Mesodermal cell (in vitro differentiated cells): ENCODE data around the gene TXNIP.

ENCODE experiments used
- H3K27ac ChIP-seq: 2 replicates; pipeline ENCODE4 v1.7.0; 2013; ENCODE audit warnings: mild to moderate bottlenecking, low read depth, low read length, moderate library complexity; ENCODE audit not compliant: severe bottlenecking
- H3K36me3 ChIP-seq: 2 replicates; pipeline ENCODE4 v1.7.1; 2013; ENCODE audit warnings: mild to moderate bottlenecking, low read length, moderate library complexity; ENCODE audit not compliant: control insufficient read depth, insufficient read depth
- H3K4me1 ChIP-seq: one replicate; pipeline ENCODE4 v1.7.1; 2013; ENCODE audit warnings: mild to moderate bottlenecking, low read length; ENCODE audit not compliant: insufficient read depth, control insufficient read depth, poor library complexity, severe bottlenecking
- H3K4me3 ChIP-seq: 2 replicates; pipeline ENCODE4 v1.7.0; 2013; ENCODE audit warnings: low read length, control low read depth, mild to moderate bottlenecking; ENCODE audit not compliant: insufficient read depth, poor library complexity, severe bottlenecking; ENCODE audit errors: extremely low read depth
- H3K9me3 ChIP-seq: 2 replicates; pipeline ENCODE4 v1.7.1; 2013; ENCODE audit warnings: mild to moderate bottlenecking, low read length, moderate library complexity; ENCODE audit not compliant: control insufficient read depth
- WGBS, 2 experiments: methylation state at CpG; one replicate each; pipeline ENCODE4 v1.1.5; 2013; ENCODE audit warnings: missing lambda C conversion rate in 2 of 2; ENCODE audit not compliant: insufficient coverage in 2 of 2; 5-methylcytosine and 5-hydroxymethylcytosine counted together

TXNIP gene

GRCh38 chr1:145952903-145953302, 43.5 kb downstream of the TXNIP start:
- H3K4me1 ChIP-seq, result peaks cover 11% of the 10 kb centered on the region
- H3K4me3 ChIP-seq, result no peak overlapping the region
- no peaks in the 10 kb centered on the region for H3K9me3 ChIP-seq
- 100% methylated on average over 2 of the region's 3 CpGs for WGBS, 2 experiments
- peaks cover 50% of the 10 kb centered on the region for H3K36me3 ChIP-seq
- H3K27ac ChIP-seq, result no peak overlapping the region

DNA sequence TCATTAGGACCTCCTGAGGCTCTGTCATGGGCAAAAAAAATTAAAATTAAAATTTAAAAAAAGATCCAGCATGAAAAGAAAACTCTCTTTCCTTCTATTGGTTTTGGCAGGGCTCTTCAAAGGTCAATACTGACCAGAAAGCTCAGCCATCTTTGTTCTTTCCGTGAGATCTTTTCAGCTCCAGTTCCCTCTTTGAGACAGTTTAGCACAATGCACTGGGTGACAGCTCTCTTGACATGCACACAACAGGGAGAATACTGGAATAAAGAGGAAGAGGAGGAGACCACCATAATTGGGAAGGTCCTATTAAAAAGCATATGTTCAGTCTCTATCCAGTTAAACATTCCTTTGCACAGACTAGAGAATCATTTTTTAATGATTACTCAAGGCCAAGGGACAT, 44.9 kb downstream of the TXNIP start:
- H3K4me3 ChIP-seq, result no peak overlapping the region
- WGBS, 2 experiments, result 44 to 100% methylated on average over 1 of the region's 1 CpG

DNA sequence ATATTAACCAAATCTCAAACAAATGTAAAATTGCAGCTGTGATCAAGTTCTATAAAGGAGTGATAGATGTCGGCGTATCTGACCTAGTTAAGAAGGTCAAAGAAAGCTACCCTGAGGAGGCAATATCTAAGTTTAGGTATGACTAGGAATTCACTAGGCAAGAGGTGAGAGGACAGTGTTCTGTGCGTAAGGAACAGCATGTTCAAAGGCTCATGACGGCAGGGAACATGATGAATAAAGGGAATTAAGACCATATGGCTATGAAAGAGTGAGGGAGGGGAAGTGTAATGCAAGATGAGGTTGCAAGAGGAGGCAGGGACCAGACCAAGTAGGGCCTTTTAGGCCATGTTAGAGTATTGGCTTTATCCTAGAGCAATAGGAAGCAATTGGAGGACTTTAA, 47.2 kb downstream of the TXNIP start:
- no peak overlapping the region for H3K27ac ChIP-seq
- no peaks in the 10 kb centered on the region for H3K4me1 ChIP-seq
- no peak overlapping the region for H3K4me3 ChIP-seq
- H3K36me3 ChIP-seq, result peaks cover 66% of the 10 kb centered on the region
- WGBS, 2 experiments, result 98 to 100% methylated on average over 4 of the region's 4 CpGs
- H3K9me3 ChIP-seq, result no peaks in the 10 kb centered on the region

More for the DNA sequence above, 44.9 kb downstream of the TXNIP start:
- Histone ChIP-seq H3K27ac (no peak overlapping the region), H3K9me3 (no peaks in the 10 kb centered on the region), H3K36me3 (peaks cover 63% of the 10 kb centered on the region), H3K4me1 (peaks cover 11% of the 10 kb centered on the region)

GRCh38 chr1:145947551-145947950, 48.8 kb downstream of the TXNIP start:
- no peak overlapping the region for H3K4me3 ChIP-seq
- peaks cover 68% of the 10 kb centered on the region for H3K36me3 ChIP-seq
- H3K9me3 ChIP-seq, result no peaks in the 10 kb centered on the region
- WGBS, 2 experiments, result 54 to 64% methylated on average over 2 of the region's 4 CpGs
- H3K4me1 ChIP-seq, result no peaks in the 10 kb centered on the region
- H3K27ac ChIP-seq, result no peak overlapping the region

GRCh38 chr1:145946477-145946986, 49.8 kb downstream of the TXNIP start:
- no peaks in the 10 kb centered on the region for H3K9me3 ChIP-seq
- no peak overlapping the region for H3K4me3 ChIP-seq
- H3K36me3 ChIP-seq, result peaks cover 67% of the 10 kb centered on the region
- no peaks in the 10 kb centered on the region for H3K4me1 ChIP-seq
- WGBS, 2 experiments, result 87 to 100% methylated on average over 2 to 3 of the region's 4 CpGs
- no peak overlapping the region for H3K27ac ChIP-seq

- no peak overlapping the region for H3K4me3 ChIP-seq
- H3K36me3 ChIP-seq, result peaks cover 77% of the 10 kb centered on the region
- H3K9me3 ChIP-seq, result no peaks in the 10 kb centered on the region
- no peaks in the 10 kb centered on the region for H3K4me1 ChIP-seq
- H3K27ac ChIP-seq, result no peak overlapping the region
- 80 to 91% methylated on average over 1 to 3 of the region's 3 CpGs for WGBS, 2 experiments
Measured at GRCh38 chr1:145944532-145944931, 51.8 kb downstream of the TXNIP start.

GRCh38 chr1:145942871-145943270, 53.5 kb downstream of the TXNIP start:
- WGBS, 2 experiments, result 87 to 97% methylated on average over 5 to 6 of the region's 6 CpGs
- peaks cover 66% of the 10 kb centered on the region for H3K36me3 ChIP-seq
- no peaks in the 10 kb centered on the region for H3K4me1 ChIP-seq
- no peak overlapping the region for H3K4me3 ChIP-seq
- H3K9me3 ChIP-seq, result no peaks in the 10 kb centered on the region
- H3K27ac ChIP-seq, result no peak overlapping the region
